Skeletal muscle tissue (tissue), 4 donors: ENCODE measurements around the gene NODAL. TPM values are rescaled to one million over a fixed set of nuclear protein-coding genes. Genes with fewer than 3 reads are reported as not detected.

ENCODE experiments used
- H3K27ac ChIP-seq: one replicate; pipeline ENCODE4 v1.7.0; 2013; ENCODE audit warnings: mild to moderate bottlenecking, low read depth, low read length, inconsistent platforms
- H3K27me3 ChIP-seq, 3 donors: one replicate each; pipeline ENCODE4 v1.7.0; 2013; ENCODE audit warnings: low read length in 3 of 3; ENCODE audit not compliant: control insufficient read depth in 3 of 3, insufficient read depth in 3 of 3
- H3K36me3 ChIP-seq, 3 donors: one replicate each; pipeline ENCODE4 v1.7.0; 2013; ENCODE audit warnings: low read length in 3 of 3; ENCODE audit not compliant: control insufficient read depth in 3 of 3, insufficient read depth in 3 of 3
- H3K4me1 ChIP-seq, 3 donors: one replicate each; pipeline ENCODE4 v1.7.0; 2013; ENCODE audit warnings: low read length in 3 of 3, mild to moderate bottlenecking in 3 of 3; ENCODE audit not compliant: control insufficient read depth in 3 of 3, insufficient read depth in 3 of 3
- H3K4me3 ChIP-seq, 3 donors: one replicate each; pipeline ENCODE4 v1.7.0; 2013; ENCODE audit warnings: low read length in 3 of 3
- H3K9ac ChIP-seq, 3 donors: one replicate each; pipeline ENCODE4 v1.7.0; 2013; ENCODE audit warnings: low read length in 3 of 3, mild to moderate bottlenecking in 3 of 3, moderate library complexity in 2 of 3, low read depth in 1 of 3
- H3K9me3 ChIP-seq, 3 donors: one replicate each; pipeline ENCODE4 v1.7.0; 2013; ENCODE audit warnings: low read length in 3 of 3; ENCODE audit not compliant: control insufficient read depth in 3 of 3
- total RNA-seq: library from RNA; depleted of rRNA; stranded (reverse); fragments of >200 nt; gene quantifications from one replicate; pipeline ENCODE4 v1.2.3, GENCODE V29; 2014
- donor health status: Osteomylitis.

Gene NODAL
- total RNA-seq, 1 donor from 2014 or later = not detected

GRCh38 chr10:70455213-70455630 lies 13.7 kb upstream of the NODAL start:
- Histone ChIP-seq H3K9ac (no peak overlapping the region), H3K36me3 (no peaks in the 10 kb centered on the region), H3K4me1 (peaks cover 11 to 16% (median 11%) of the 10 kb centered on the region in 3 donors), H3K27ac (no peak overlapping the region), H3K4me3 (no peak overlapping the region), H3K9me3 (no peaks in the 10 kb centered on the region), H3K27me3 (peaks cover 0 to 2% (median 0%) of the 10 kb centered on the region in 3 donors)

GRCh38 chr10:70448236-70448635 lies 6.8 kb upstream of the NODAL start:
- H3K9me3 ChIP-seq = no peaks in the 10 kb centered on the region
- no peak overlapping the region for H3K9ac ChIP-seq
- no peaks in the 10 kb centered on the region for H3K36me3 ChIP-seq
- H3K27ac ChIP-seq = no peak overlapping the region
- no peak overlapping the region for H3K4me3 ChIP-seq
- peaks cover 0 to under 1% (median 0%) of the 10 kb centered on the region in 3 donors for H3K27me3 ChIP-seq
- peaks cover 6 to 16% (median 9%) of the 10 kb centered on the region in 3 donors for H3K4me1 ChIP-seq

- no peaks in the 10 kb centered on the region for H3K9me3 ChIP-seq
- H3K4me3 ChIP-seq = no peak overlapping the region
- H3K36me3 ChIP-seq = no peaks in the 10 kb centered on the region
- peaks cover 12 to 21% (median 14%) of the 10 kb centered on the region in 3 donors for H3K27me3 ChIP-seq
- H3K9ac ChIP-seq = peak overlapping the region in 1 of 3 donors; percentile 20
- H3K27ac ChIP-seq = peak overlapping the region; percentile 36
- H3K4me1 ChIP-seq = peaks cover 6 to 21% (median 9%) of the 10 kb centered on the region in 3 donors
Observed at GRCh38 chr10:70445718-70446657, 4.5 kb upstream of the NODAL start.

GRCh38 chr10:70444744-70445143 lies 3.3 kb upstream of the NODAL start:
- no peaks in the 10 kb centered on the region for H3K9me3 ChIP-seq
- H3K27ac ChIP-seq = no peak overlapping the region
- no peak overlapping the region for H3K4me3 ChIP-seq
- H3K27me3 ChIP-seq = peaks cover 20 to 30% (median 25%) of the 10 kb centered on the region in 3 donors
- H3K4me1 ChIP-seq = peaks cover 12 to 27% (median 14%) of the 10 kb centered on the region in 3 donors
- no peaks in the 10 kb centered on the region for H3K36me3 ChIP-seq
- H3K9ac ChIP-seq = no peak overlapping the region

GRCh38 chr10:70442332-70442988 lies 979 bp upstream of the NODAL start:
- H3K27ac ChIP-seq = no peak overlapping the region
- H3K9me3 ChIP-seq = no peaks in the 10 kb centered on the region
- peaks cover 8 to 23% (median 12%) of the 10 kb centered on the region in 3 donors for H3K4me1 ChIP-seq
- H3K27me3 ChIP-seq = peaks cover 20 to 37% (median 25%) of the 10 kb centered on the region in 3 donors
- no peak overlapping the region for H3K9ac ChIP-seq
- H3K4me3 ChIP-seq = no peak overlapping the region
- no peaks in the 10 kb centered on the region for H3K36me3 ChIP-seq

GRCh38 chr10:70441895-70442309 lies 421 bp upstream of the NODAL start:
- Histone ChIP-seq H3K4me1 (peaks cover 8 to 23% (median 12%) of the 10 kb centered on the region in 3 donors), H3K4me3 (no peak overlapping the region), H3K9me3 (no peaks in the 10 kb centered on the region), H3K27me3 (peaks cover 20 to 37% (median 25%) of the 10 kb centered on the region in 3 donors), H3K9ac (no peak overlapping the region), H3K27ac (no peak overlapping the region), H3K36me3 (no peaks in the 10 kb centered on the region)

- Histone ChIP-seq H3K27me3 (peaks cover 20 to 37% (median 25%) of the 10 kb centered on the region in 3 donors), H3K36me3 (no peaks in the 10 kb centered on the region), H3K9me3 (no peaks in the 10 kb centered on the region), H3K4me1 (peaks cover 4 to 14% (median 12%) of the 10 kb centered on the region in 3 donors), H3K4me3 (peak overlapping the region in 1 of 3 donors; percentile 45), H3K9ac (peak overlapping the region in 1 of 3 donors; percentile 16), H3K27ac (no peak overlapping the region)
Observed at GRCh38 chr10:70440296-70441160, 953 bp downstream of the NODAL start.

GRCh38 chr10:70437721-70438120 lies 3.8 kb downstream of the NODAL start:
- no peak overlapping the region for H3K27ac ChIP-seq
- no peaks in the 10 kb centered on the region for H3K9me3 ChIP-seq
- no peak overlapping the region for H3K9ac ChIP-seq

More at GRCh38 chr10:70437721-70438120, 3.8 kb downstream of the NODAL start:
- peaks cover 13 to 26% (median 24%) of the 10 kb centered on the region in 3 donors for H3K4me1 ChIP-seq
- H3K4me3 ChIP-seq = no peak overlapping the region
- no peaks in the 10 kb centered on the region for H3K36me3 ChIP-seq
- H3K27me3 ChIP-seq = peaks cover 20 to 34% (median 25%) of the 10 kb centered on the region in 3 donors
